ENCODE measurements around the gene LRMDA. TPM values are rescaled to one million over a fixed set of nuclear protein-coding genes. Genes with fewer than 3 reads are reported as not detected.

LRMDA gene
- total RNA-seq, 4 donors from 2014 or later: 9.8 to 18.6 (median 15.8) TPM

- 65 to 70% methylated on average over 2 of the region's 2 CpGs for WGBS, 2 donors
- H3K36me3 ChIP-seq: no peaks in the 10 kb centered on the region
- no peaks in the 10 kb centered on the region for H3K9me3 ChIP-seq
- H3K4me1 ChIP-seq: peaks cover 0 to 22% (median 3%) of the 10 kb centered on the region in 4 donors
- DNase-seq (ENCODE audit: low spot score in 2 of 2): no peak
- H3K27ac ChIP-seq: no peak overlapping the region
- no peak overlapping the region for H3K4me3 ChIP-seq
- H3K27me3 ChIP-seq: no peaks in the 10 kb centered on the region
- TF ChIP-seq POLR2A (IDR thresholded peaks at IDR 0.05): no peak
- no peak for TF ChIP-seq EP300 (IDR thresholded peaks at IDR 0.05)
- TF ChIP-seq, protein P1, sequence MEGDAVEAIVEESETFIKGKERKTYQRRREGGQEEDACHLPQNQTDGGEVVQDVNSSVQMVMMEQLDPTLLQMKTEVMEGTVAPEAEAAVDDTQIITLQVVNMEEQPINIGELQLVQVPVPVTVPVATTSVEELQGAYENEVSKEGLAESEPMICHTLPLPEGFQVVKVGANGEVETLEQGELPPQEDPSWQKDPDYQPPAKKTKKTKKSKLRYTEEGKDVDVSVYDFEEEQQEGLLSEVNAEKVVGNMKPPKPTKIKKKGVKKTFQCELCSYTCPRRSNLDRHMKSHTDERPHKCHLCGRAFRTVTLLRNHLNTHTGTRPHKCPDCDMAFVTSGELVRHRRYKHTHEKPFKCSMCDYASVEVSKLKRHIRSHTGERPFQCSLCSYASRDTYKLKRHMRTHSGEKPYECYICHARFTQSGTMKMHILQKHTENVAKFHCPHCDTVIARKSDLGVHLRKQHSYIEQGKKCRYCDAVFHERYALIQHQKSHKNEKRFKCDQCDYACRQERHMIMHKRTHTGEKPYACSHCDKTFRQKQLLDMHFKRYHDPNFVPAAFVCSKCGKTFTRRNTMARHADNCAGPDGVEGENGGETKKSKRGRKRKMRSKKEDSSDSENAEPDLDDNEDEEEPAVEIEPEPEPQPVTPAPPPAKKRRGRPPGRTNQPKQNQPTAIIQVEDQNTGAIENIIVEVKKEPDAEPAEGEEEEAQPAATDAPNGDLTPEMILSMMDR (IDR thresholded peaks at IDR 0.05): no peak
Measured at GRCh38 chr10:76073524-76073923, 642.1 kb downstream of the LRMDA start.

DNA sequence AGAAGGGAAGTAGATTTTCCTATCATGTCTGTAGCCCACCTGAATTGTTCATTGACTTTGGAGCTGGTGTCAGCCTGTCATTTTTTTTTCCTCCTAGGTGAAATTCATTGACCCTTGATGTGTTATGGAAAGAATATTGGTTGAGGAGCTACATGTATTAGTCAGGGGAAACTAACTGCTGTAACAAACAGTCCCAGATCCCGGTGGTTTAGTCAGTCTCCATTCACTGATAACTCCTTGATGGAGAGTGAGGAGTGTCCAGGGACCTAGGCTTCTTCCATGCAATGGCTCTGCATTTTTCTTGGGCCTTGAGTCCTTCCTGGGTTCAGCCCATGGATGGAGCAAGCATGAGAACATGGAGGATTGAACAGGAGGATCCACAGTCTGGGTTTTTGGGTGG, 643.2 kb downstream of the LRMDA start:
- Histone ChIP-seq H3K9me3 (no peaks in the 10 kb centered on the region), H3K4me3 (no peak overlapping the region), H3K4me1 (peaks cover 0 to 22% (median 3%) of the 10 kb centered on the region in 4 donors), H3K27ac (no peak overlapping the region), H3K27me3 (no peaks in the 10 kb centered on the region), H3K36me3 (no peaks in the 10 kb centered on the region)
- TF ChIP-seq POLR2A (IDR thresholded peaks at IDR 0.05) (no peak), EP300 (IDR thresholded peaks at IDR 0.05) (no peak)
- TF ChIP-seq, protein P1 (IDR thresholded peaks at IDR 0.05): no peak
- DNase-seq (ENCODE audit: low spot score in 2 of 2): no peak
- WGBS, 2 donors: 88 to 100% methylated on average over 1 of the region's 1 CpG

GRCh38 chr10:76080451-76080850, 649.0 kb downstream of the LRMDA start:
- no peak overlapping the region for H3K4me3 ChIP-seq
- H3K27ac ChIP-seq: no peak overlapping the region
- no peaks in the 10 kb centered on the region for H3K9me3 ChIP-seq
- TF ChIP-seq EP300 (IDR thresholded peaks at IDR 0.05) (no peak), POLR2A (IDR thresholded peaks at IDR 0.05) (no peak)
- TF ChIP-seq, protein P1 (IDR thresholded peaks at IDR 0.05): no peak
- H3K27me3 ChIP-seq: no peaks in the 10 kb centered on the region
- H3K4me1 ChIP-seq: peaks cover 0 to 3% (median 0%) of the 10 kb centered on the region in 4 donors
- no peaks in the 10 kb centered on the region for H3K36me3 ChIP-seq
- DNase-seq (ENCODE audit: low spot score in 2 of 2): no peak

DNA sequence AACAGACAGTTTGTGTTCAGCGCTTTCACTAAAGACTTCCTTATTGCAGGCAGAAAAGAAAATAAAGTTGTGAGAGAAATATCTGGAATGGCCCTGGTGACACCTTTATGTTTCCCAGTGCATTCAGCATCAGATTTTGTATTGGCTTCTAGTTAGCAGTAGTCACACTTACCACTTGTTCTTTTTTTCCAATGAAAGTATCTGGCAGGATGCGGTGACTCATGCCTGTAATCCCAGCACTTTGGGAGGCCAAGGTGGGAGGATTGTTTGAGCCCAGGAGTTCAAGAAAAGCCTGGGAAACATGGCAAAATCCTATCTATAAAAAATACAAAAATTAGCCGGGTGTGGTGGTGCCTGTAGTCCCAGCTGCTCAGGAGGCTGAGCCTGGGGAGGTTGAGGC, 649.6 kb downstream of the LRMDA start:
- no peak for DNase-seq (ENCODE audit: low spot score in 2 of 2)
- Histone ChIP-seq H3K36me3 (no peaks in the 10 kb centered on the region), H3K4me1 (peaks cover 0 to 3% (median 0%) of the 10 kb centered on the region in 4 donors), H3K4me3 (no peak overlapping the region), H3K27ac (no peak overlapping the region), H3K9me3 (no peaks in the 10 kb centered on the region), H3K27me3 (no peaks in the 10 kb centered on the region)
- 90 to 97% methylated on average over 3 of the region's 3 CpGs for WGBS, 2 donors
- TF ChIP-seq, protein P1 (IDR thresholded peaks at IDR 0.05): no peak
- TF ChIP-seq EP300 (IDR thresholded peaks at IDR 0.05): no peak
- no peak for TF ChIP-seq POLR2A (IDR thresholded peaks at IDR 0.05)

DNA sequence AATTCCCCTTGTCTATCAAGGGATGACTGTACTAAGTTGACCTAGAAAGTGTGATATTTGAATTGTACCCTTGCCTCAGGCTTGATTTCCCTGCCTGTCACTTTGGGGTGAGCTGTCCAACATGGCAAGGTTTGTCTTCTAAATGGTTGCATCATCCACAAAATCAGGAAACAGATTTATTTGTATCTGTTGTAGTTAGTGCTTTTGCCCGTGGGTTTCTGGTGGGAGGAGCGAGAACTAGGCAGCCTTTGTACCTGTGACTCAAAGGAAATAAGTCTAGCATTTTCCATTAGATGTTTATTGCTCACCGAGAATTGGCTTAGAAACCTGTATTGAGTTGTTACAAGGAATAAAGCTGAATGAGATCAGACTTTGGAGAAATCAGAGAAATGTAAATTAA, 650.8 kb downstream of the LRMDA start:
- no peaks in the 10 kb centered on the region for H3K9me3 ChIP-seq
- WGBS, 2 donors: 88 to 93% methylated on average over 3 of the region's 3 CpGs
- DNase-seq (ENCODE audit: low spot score in 2 of 2): no peak
- no peaks in the 10 kb centered on the region for H3K36me3 ChIP-seq
- no peak overlapping the region for H3K27ac ChIP-seq
- H3K4me3 ChIP-seq: no peak overlapping the region
- TF ChIP-seq, protein P1 (IDR thresholded peaks at IDR 0.05): no peak
- TF ChIP-seq EP300 (IDR thresholded peaks at IDR 0.05) (no peak), POLR2A (IDR thresholded peaks at IDR 0.05) (no peak)
- peaks cover 0 to 16% (median 2%) of the 10 kb centered on the region in 4 donors for H3K4me1 ChIP-seq
- H3K27me3 ChIP-seq: no peaks in the 10 kb centered on the region

All from tibial nerve (tissue), 4 donors.